Stimulated activated memory B cell treated with anti-CD40 and anti-IgM and Interleukin-4, amounts not matched to agents 10 μg/mL and 1 μg/mL and 100 μg/mL, for 72 hours (primary cell): ENCODE results near the gene NCAPD3.

Source experiments
- ATAC-seq: fragments of 150-1000 bp; cut with Tn5 transposase; 2 replicates; pipeline ENCODE4 v1.10.0; 2021
- H3K27ac Mint-ChIP-seq: one replicate; pipeline ENCODE4 v1.8.0; 2022; ENCODE audit warnings: mild to moderate bottlenecking, mixed read lengths
- H3K27me3 Mint-ChIP-seq: one replicate; pipeline ENCODE4 v1.8.0; 2022; ENCODE audit warnings: mixed read lengths
- H3K36me3 Mint-ChIP-seq: one replicate; pipeline ENCODE4 v1.8.0; 2022; ENCODE audit warnings: mixed read lengths
- H3K4me1 Mint-ChIP-seq: one replicate; pipeline ENCODE4 v1.8.0; 2022; ENCODE audit warnings: mixed read lengths
- H3K4me3 Mint-ChIP-seq: one replicate; pipeline ENCODE4 v1.8.0; 2022; ENCODE audit warnings: mild to moderate bottlenecking, moderate library complexity, mixed read lengths
- H3K9me3 Mint-ChIP-seq: one replicate; pipeline ENCODE4 v1.8.0; 2022; ENCODE audit warnings: mixed read lengths

NCAPD3 gene

DNA sequence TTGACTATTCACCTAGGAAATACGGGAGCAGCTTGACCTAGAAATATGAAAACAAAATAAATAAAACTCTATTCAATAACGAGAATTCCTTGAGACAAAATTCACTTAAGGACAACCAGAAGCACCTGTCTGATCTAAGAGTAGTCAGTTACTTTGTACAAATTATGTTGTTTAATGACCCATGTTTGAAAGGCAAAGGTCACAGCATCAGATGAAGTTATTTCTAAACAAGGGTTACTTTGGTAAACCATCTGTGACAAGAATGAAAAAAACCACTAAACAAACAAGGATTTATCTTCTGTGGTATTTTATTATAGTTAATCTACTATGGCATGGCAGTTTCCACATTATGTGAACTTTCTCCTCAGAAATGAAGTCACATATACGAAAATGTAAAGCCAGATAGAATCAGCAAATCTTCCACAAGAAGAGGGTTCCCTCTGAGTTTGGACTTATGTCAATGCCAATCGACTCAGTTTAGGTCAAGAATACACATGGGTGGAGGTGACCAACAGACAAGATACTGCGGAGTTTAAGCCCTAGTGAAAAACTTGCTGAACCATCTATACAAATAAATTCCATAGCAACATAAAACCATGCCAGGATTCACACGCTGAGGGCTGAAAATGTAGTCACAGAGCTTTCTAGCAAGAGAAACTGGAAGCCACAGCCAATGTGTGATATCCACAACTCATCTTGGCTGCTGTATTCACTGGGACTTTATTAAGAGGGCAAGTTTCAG is 53.4 kb downstream of the NCAPD3 start:
- ATAC-seq, result no peak
- Mint-ChIP-seq H3K4me1 (no peaks in the 10 kb centered on the region), H3K27me3 (no peaks in the 10 kb centered on the region), H3K36me3 (peaks cover 80% of the 10 kb centered on the region), H3K4me3 (no peak overlapping the region), H3K9me3 (no peaks in the 10 kb centered on the region), H3K27ac (no peak overlapping the region)

DNA sequence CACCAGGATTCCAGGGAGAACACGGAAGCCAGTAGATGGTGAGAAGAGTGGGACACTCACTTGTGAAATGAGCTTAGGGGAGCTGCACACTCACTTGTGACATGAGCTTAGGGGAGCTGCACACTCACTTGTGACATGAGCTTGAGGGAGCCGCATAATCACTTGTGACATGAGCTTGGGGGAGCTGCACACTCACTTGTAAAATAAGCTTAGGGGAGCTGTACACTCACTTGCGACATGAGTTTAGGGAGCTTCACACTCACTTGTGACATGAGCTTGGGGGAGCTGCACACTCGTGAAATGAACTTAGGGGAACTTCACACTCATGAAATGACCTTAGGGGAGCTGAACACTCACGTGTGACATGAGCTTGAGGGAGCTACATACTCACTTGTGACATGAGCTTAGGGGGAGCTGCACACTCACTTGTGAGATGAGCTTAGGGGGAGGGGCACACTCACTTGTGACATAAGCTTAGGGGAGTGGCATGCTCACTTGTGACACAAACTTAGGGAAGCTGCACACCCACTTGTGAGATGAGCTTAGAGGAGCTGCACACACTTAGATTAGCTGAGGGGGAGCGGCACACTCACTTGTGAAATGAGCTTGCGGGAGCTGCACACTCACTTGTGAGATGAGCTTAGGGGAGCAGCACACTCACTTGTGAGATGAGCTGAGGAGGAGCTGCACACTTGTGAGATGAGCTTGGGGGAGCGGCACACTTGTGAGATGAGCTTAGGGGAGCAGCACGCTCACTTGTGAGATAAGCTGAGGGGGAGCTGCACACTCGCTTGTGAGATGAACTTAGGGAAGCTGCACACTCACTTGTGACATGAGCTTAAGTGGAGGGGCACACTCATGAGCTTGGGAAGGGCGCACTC is 59.0 kb downstream of the NCAPD3 start:
- Mint-ChIP-seq H3K4me1 (no peaks in the 10 kb centered on the region), H3K4me3 (no peak overlapping the region), H3K27ac (no peak overlapping the region), H3K36me3 (peaks cover 84% of the 10 kb centered on the region), H3K9me3 (no peaks in the 10 kb centered on the region), H3K27me3 (no peaks in the 10 kb centered on the region)
- ATAC-seq, result no peak

DNA sequence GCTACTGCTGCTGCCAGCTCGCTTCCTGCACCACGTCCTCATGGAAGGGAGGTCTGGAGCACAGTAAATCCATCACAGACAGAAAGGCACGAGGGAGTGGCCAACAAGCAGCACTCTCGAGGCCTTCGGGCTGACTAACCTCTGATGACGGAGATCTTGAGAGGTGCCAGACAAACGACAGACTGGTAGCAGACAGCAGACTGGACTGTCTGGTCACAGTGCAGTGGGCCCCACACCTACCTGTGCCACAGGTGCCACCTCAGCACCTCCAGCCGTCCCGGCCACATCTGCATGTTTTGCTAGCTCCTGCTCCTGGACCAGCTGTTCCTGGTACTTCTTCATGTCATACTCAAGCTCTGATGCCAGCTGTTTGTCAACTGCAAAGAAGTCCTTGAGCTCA is 64.1 kb downstream of the NCAPD3 start:
- H3K36me3 Mint-ChIP-seq, result peaks cover 89% of the 10 kb centered on the region

DNA sequence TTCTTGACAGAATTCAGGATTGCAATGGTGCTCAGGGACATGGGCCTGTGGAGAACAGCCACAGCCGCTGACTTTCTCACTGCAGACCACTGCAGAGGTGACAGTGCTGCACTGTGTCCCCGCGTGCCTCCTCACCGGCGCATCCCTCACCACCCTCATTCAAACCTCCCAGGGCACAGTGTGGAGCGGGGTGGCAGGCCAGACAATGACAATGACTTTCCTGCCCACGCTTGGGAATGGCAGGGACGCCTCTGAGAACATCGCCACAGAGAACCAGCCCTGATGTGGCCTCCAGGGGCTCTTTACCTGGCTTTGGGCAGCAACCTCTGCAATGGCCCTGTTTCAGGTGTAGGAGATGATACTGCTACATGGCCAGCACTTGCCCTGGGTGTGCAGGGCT is 65.7 kb downstream of the NCAPD3 start:
- Mint-ChIP-seq H3K4me1 (no peaks in the 10 kb centered on the region), H3K36me3 (peaks cover 87% of the 10 kb centered on the region), H3K27me3 (no peaks in the 10 kb centered on the region), H3K9me3 (no peaks in the 10 kb centered on the region), H3K27ac (no peak overlapping the region), H3K4me3 (no peak overlapping the region)
- ATAC-seq, result no peak

More for the DNA sequence above, 64.1 kb downstream of the NCAPD3 start:
- no peak for ATAC-seq
- Mint-ChIP-seq H3K9me3 (no peaks in the 10 kb centered on the region), H3K27me3 (no peaks in the 10 kb centered on the region), H3K4me1 (no peaks in the 10 kb centered on the region), H3K4me3 (no peak overlapping the region), H3K27ac (no peak overlapping the region)

DNA sequence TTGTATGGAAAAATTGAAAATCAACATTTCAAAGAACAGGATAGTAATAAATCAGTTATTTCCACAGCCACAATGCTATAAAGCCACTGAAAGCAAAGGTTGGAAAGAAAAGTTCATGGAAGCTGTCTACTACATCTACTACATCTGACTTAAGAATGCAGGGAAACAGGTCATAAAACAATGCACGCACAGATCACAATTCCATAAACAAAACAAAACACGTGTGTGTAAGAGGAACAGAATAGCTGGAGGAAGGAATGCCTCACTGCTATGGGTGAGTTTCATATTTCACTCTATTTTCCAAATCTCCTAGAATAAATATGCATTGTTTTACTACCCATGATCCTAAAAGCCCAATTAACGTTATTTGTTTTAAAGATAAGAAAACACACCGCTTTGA is 66.3 kb downstream of the NCAPD3 start:
- peaks cover 82% of the 10 kb centered on the region for H3K36me3 Mint-ChIP-seq
- no peak overlapping the region for H3K4me3 Mint-ChIP-seq
- no peaks in the 10 kb centered on the region for H3K9me3 Mint-ChIP-seq
- H3K27me3 Mint-ChIP-seq, result no peaks in the 10 kb centered on the region
- H3K27ac Mint-ChIP-seq, result no peak overlapping the region
- H3K4me1 Mint-ChIP-seq, result no peaks in the 10 kb centered on the region
- no peak for ATAC-seq

DNA sequence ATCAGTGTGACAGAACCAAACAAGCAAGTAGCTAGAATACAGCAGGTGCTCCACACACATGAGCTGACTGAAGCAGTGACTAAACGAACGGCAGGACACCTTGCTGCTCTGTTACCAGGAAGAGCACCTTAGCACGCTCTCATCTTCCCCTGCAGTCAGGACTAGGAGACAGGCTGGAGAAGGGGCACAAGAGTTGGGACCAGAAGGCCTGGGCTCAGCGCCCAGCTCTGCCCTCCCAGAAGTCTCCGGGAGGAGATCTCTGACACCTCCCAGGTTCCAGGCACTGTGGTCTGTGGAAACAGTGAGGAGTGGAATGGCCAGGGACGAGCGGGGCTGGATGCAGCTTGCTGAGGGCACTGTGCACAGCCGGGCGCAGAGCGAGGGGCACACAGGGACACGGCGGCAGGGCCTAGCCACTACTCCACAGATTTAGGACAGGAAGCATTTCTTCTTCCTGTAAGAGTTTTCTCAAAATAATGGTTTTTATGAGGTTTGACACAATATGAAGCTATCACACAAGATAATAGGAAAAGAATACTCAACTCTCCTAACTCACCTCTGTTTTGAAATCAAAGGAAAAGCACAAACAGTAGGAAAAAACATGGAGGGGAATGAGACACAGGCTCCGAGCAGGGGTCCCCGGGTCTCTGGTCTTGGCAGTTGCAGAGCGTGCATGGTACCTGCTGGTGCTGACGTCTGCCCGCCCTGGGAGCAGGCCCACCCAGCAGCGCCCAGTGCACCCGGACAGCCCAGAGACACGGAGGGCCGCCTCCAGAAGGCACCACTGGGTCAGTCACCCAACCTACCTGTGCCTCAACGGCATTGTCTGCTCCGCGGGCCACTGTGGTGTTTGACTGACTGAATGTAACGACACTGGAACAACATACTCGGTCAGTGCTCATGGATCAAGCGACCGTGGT is 67.6 kb downstream of the NCAPD3 start:
- Mint-ChIP-seq H3K36me3 (peaks cover 79% of the 10 kb centered on the region), H3K4me1 (no peaks in the 10 kb centered on the region), H3K4me3 (no peak overlapping the region), H3K27ac (no peak overlapping the region), H3K27me3 (no peaks in the 10 kb centered on the region), H3K9me3 (no peaks in the 10 kb centered on the region)
- no peak for ATAC-seq

DNA sequence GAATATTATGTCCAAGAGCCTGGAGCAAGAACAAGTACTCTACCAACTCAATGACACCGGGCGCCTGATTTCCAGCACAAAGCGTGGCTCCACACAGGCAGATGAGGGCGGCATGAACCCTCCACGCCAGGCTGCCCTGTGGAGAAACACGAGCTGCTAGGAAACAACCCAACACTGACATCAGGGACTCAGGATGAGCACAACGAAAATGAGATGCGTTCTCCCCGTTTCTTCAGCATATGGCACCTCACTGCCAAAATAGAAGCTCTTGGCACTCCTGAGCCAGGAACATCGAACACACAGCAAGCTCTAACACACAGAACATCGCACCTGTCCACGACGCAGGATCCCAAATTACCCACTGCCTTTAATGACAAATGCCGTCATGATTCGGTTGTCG is 68.3 kb downstream of the NCAPD3 start:
- no peak for ATAC-seq
- no peaks in the 10 kb centered on the region for H3K27me3 Mint-ChIP-seq
- H3K36me3 Mint-ChIP-seq, result peaks cover 83% of the 10 kb centered on the region
- H3K4me1 Mint-ChIP-seq, result no peaks in the 10 kb centered on the region
- no peak overlapping the region for H3K27ac Mint-ChIP-seq
- no peak overlapping the region for H3K4me3 Mint-ChIP-seq
- no peaks in the 10 kb centered on the region for H3K9me3 Mint-ChIP-seq

DNA sequence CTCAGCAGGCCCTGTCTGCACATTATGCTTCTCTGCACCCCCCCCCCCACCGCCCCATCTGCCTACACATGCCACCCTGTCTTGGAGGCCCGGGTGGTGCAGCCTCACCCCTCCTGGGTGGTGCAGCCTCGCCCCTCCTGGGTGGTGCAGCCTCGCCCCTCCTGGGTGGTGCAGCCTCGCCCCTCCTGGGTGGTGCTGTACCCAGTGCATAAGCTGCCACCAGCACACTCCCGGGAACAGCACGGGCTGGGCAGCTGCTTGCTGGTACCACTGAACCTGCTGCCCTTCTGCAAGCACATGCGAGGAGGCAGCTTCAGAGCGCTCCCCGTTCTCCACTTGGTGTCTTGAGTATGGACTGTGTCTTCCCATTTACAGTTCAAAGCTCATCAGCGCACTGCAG is 69.3 kb downstream of the NCAPD3 start:
- Mint-ChIP-seq H3K4me3 (no peak overlapping the region), H3K4me1 (no peaks in the 10 kb centered on the region), H3K9me3 (no peaks in the 10 kb centered on the region), H3K27ac (no peak overlapping the region), H3K27me3 (no peaks in the 10 kb centered on the region), H3K36me3 (peaks cover 73% of the 10 kb centered on the region)
- ATAC-seq, result no peak

DNA sequence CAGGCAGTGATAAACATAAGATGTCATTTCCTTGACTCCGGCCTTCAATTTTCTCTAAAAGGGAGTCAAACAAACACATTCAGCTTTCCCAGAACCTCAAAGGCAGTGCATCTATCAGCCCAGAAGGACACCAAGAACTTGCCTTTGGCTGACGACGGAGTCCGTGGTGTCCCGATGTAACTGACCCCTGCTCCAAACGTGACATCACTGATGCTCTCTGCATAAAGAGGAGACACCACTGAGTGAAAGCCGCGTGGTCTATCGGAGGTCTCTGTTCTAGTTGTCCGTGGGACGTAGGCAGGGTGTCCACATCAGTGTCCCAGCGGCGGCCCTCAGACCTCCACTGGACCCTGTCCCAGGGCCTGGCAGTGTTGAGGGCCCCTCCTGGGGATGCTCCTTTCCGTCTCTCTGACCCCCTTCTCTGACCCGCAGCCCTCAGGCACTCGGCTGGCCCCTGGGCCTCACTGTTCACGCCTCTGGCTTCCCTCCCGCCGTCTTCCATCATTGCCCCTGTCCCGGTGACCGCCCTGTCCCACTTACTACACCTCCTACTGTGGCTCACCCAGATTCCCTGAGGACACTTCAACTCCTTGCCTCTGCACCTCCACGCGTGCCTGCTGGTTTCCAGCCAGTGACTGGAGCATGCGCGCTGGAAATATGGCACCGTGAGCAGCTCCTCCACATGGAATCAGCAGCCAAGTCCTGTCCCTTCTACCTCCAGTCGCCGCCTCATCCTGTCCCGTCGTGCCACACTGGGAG is 70.4 kb downstream of the NCAPD3 start:
- Mint-ChIP-seq H3K9me3 (no peaks in the 10 kb centered on the region), H3K4me1 (no peaks in the 10 kb centered on the region), H3K27ac (no peak overlapping the region), H3K36me3 (peaks cover 64% of the 10 kb centered on the region), H3K27me3 (no peaks in the 10 kb centered on the region), H3K4me3 (no peak overlapping the region)
- ATAC-seq, result no peak

DNA sequence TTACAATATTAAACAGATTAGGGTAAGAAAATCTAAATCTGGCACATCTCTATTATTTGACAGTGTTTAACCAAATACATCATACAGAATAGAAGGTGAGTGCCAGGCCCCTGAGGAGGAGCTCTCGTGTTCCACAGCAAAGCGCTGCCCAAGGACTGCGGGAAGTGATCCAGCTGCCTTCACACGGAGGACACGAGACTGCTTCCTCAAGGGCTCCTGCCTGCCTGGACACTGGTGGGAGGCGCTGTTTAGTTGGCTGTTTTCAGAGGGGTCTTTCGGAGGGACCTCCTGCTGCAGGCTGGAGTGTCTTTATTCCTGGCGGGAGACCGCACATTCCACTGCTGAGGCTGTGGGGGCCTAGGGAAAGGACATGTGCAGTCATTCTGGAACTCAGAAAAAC is 71.1 kb downstream of the NCAPD3 start:
- no peak overlapping the region for H3K27ac Mint-ChIP-seq
- no peak overlapping the region for H3K4me3 Mint-ChIP-seq
- H3K36me3 Mint-ChIP-seq, result peaks cover 58% of the 10 kb centered on the region
- H3K27me3 Mint-ChIP-seq, result no peaks in the 10 kb centered on the region
- ATAC-seq, result no peak
- H3K4me1 Mint-ChIP-seq, result no peaks in the 10 kb centered on the region
- H3K9me3 Mint-ChIP-seq, result no peaks in the 10 kb centered on the region

DNA sequence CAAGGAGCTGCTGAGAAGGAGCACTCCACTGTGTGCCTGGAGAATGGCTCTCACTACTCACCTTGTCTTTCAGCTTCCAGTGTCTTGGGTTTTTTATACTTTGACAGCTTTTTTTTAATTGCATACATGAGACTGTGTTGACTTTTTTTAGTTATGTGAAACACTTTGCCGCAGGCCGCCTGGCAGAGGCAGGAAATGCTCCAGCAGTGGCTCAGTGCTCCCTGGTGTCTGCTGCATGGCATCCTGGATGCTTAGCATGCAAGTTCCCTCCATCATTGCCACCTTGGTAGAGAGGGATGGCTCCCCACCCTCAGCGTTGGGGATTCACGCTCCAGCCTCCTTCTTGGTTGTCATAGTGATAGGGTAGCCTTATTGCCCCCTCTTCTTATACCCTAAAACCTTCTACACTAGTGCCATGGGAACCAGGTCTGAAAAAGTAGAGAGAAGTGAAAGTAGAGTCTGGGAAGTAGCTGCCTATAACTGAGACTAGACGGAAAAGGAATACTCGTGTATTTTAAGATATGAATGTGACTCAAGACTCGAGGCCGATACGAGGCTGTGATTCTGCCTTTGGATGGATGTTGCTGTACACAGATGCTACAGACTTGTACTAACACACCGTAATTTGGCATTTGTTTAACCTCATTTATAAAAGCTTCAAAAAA is 72.6 kb downstream of the NCAPD3 start:
- no peak for ATAC-seq
- Mint-ChIP-seq H3K4me1 (no peaks in the 10 kb centered on the region), H3K4me3 (no peak overlapping the region), H3K9me3 (no peaks in the 10 kb centered on the region), H3K36me3 (peaks cover 43% of the 10 kb centered on the region), H3K27ac (no peak overlapping the region), H3K27me3 (no peaks in the 10 kb centered on the region)

DNA sequence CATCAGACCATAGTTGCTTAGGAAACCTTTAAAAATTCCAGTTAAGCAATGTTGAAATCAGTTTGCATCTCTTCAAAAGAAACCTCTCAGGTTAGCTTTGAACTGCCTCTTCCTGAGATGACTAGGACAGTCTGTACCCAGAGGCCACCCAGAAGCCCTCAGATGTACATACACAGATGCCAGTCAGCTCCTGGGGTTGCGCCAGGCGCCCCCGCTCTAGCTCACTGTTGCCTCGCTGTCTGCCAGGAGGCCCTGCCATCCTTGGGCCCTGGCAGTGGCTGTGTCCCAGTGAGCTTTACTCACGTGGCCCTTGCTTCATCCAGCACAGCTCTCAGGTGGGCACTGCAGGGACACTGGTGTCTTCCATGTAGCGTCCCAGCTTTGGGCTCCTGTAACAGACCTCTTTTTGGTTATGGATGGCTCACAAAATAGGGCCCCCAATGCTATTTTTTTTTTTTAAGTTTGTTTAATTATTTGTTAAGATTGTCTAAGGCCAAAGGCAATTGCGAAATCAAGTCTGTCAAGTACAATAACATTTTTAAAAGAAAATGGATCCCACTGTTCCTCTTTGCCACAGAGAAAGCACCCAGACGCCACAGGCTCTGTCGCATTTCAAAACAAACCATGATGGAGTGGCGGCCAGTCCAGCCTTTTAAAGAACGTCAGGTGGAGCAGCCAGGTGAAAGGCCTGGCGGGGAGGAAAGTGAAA is 73.4 kb downstream of the NCAPD3 start:
- H3K27ac Mint-ChIP-seq, result no peak overlapping the region
- no peak overlapping the region for H3K4me3 Mint-ChIP-seq
- peak; percentile 9 for ATAC-seq
- no peaks in the 10 kb centered on the region for H3K27me3 Mint-ChIP-seq
- no peaks in the 10 kb centered on the region for H3K9me3 Mint-ChIP-seq
- H3K36me3 Mint-ChIP-seq, result peaks cover 34% of the 10 kb centered on the region
- H3K4me1 Mint-ChIP-seq, result no peaks in the 10 kb centered on the region

DNA sequence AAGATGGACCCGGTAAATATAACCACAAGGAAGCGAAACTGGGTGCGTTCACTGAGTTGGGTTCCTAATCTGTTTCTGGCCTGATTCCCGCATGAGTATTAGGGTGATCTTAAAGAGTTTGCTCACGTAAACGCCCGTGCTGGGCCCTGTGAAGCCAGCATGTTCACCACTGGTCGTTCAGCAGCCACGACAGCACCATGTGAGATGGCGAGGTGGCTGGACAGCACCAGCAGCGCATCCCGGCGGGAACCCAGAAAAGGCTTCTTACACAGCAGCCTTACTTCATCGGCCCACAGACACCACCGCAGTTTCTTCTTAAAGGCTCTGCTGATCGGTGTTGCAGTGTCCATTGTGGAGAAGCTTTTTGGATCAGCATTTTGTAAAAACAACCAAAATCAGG is 74.4 kb downstream of the NCAPD3 start:
- H3K9me3 Mint-ChIP-seq, result no peaks in the 10 kb centered on the region
- H3K27ac Mint-ChIP-seq, result no peak overlapping the region
- H3K36me3 Mint-ChIP-seq, result peaks cover 34% of the 10 kb centered on the region
- ATAC-seq, result no peak
- no peak overlapping the region for H3K4me3 Mint-ChIP-seq
- no peaks in the 10 kb centered on the region for H3K4me1 Mint-ChIP-seq
- H3K27me3 Mint-ChIP-seq, result no peaks in the 10 kb centered on the region

DNA sequence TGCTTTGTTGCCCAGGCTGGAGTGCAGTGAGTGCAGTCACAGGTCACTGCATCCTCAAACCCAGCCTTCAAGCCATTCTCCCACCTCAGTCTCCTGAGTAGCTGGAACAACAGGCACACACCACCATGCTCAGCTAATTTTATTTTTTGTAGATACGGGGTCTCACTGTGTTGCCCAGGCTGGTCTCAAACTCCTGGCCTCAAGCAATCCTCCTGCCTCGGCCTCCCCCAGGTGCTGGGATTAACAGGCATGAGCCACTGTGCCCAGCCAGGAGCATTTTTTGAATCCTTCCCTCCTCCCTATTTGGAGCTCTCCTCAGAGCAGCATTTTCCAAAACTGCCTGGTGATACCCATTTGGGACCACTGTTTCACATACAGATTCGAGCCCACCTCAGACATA is 77.2 kb downstream of the NCAPD3 start:
- H3K36me3 Mint-ChIP-seq, result peaks cover 34% of the 10 kb centered on the region
- ATAC-seq, result no peak
- no peak overlapping the region for H3K27ac Mint-ChIP-seq
- no peak overlapping the region for H3K4me3 Mint-ChIP-seq
- H3K9me3 Mint-ChIP-seq, result no peaks in the 10 kb centered on the region
- H3K27me3 Mint-ChIP-seq, result no peaks in the 10 kb centered on the region
- no peaks in the 10 kb centered on the region for H3K4me1 Mint-ChIP-seq
